Heart left ventricle (tissue), 13 donors: ENCODE measurements around the gene P2RX6.

Source experiments
- CTCF ChIP-seq, 12 donors: fragments of 200-600 bp; sonication (generic) in 4 of 12; IDR thresholded peaks; one replicate each; pipeline versions ENCODE4 v1.5.0 to v1.8.0; 2018 to 2022; ENCODE audit warnings: antibody characterized with exemption in 12 of 12, mild to moderate bottlenecking in 5 of 12
- POLR2A ChIP-seq, 2 donors: fragments of 450-650 bp; IDR thresholded peaks; one replicate each; pipeline ENCODE4 v1.6.1; 2017; ENCODE audit warnings: antibody characterized with exemption in 2 of 2, mild to moderate bottlenecking in 2 of 2, moderate library complexity in 2 of 2
- donor health status: ischemic (EF 13 %, LVEDD 7.1; RV severe dilation, severe dysfunction).
- donor health status: DM: no; HTN: yes; CAD: no.
- donor health status: DM: no; HTN: no; CAD: no.
- donor health status: ischemic (EF 25% LVEDD 6.9; RV normal size, moderate dysfunction).
- donor health status: ischemic (EF 25% LVEDD 5.7; RV mildly dilated, moderate dysfunction).
- donor health status: ischemic (EF 35%, LVEDD 5.7; RV mildly dilated, moderate dysfunction).
- donor health status: nonischemic (EF 11% LVEDD 7.7; RV severe dilation, severe dysfunction).
- donor health status: DM: yes; HTN: yes; CAD: no.
- donor health status: PGD.
- donor health status: ischemic (EF 29% LVEDD 5.4; RV normal size, mild dysfunction).
- donor health status: nonischemic (EF 23%, LVEDD 6.1; RV moderate dilation, normal function).

GRCh38 chr22:21028277-21029251 is 13.6 kb downstream of the P2RX6 start:
- TF ChIP-seq CTCF (IDR thresholded peaks at IDR 0.05) (no peak), POLR2A (IDR thresholded peaks at IDR 0.05) (no peak)
